Memory B cell (primary cell): ENCODE data around the gene SOX18.
"Not testable (repeated sequence)": the region's sequence is repeated elsewhere in the genome, so short reads cannot be mapped to it uniquely, and the experiment has no call there.

Experiments
- ATAC-seq: fragments of 150-1000 bp; cut with Tn5 transposase; 2 replicates; pipeline ENCODE4 v1.10.0; 2021; ENCODE audit warnings: low read depth, mild to moderate bottlenecking, moderate library complexity
- DNase-seq, 2 donors: peaks; one replicate each; pipeline ENCODE4 v3.0.0; 2022; ENCODE audit warnings: low spot score in 2 of 2
- H3K27ac Mint-ChIP-seq: one replicate; pipeline ENCODE4 v1.8.0; 2022; ENCODE audit warnings: mild to moderate bottlenecking, moderate library complexity, mixed read lengths
- H3K27me3 Mint-ChIP-seq: one replicate; pipeline ENCODE4 v1.8.0; 2022; ENCODE audit warnings: mixed read lengths
- H3K36me3 Mint-ChIP-seq: one replicate; pipeline ENCODE4 v1.8.0; 2022; ENCODE audit warnings: mild to moderate bottlenecking, mixed read lengths
- H3K4me1 Mint-ChIP-seq: one replicate; pipeline ENCODE4 v1.8.0; 2022; ENCODE audit warnings: mixed read lengths
- H3K4me3 Mint-ChIP-seq: one replicate; pipeline ENCODE4 v1.8.0; 2022; ENCODE audit warnings: mild to moderate bottlenecking, moderate library complexity, mixed read lengths
- H3K9me3 Mint-ChIP-seq: one replicate; pipeline ENCODE4 v1.8.0; 2022; ENCODE audit warnings: mixed read lengths

The SOX18 gene

DNA sequence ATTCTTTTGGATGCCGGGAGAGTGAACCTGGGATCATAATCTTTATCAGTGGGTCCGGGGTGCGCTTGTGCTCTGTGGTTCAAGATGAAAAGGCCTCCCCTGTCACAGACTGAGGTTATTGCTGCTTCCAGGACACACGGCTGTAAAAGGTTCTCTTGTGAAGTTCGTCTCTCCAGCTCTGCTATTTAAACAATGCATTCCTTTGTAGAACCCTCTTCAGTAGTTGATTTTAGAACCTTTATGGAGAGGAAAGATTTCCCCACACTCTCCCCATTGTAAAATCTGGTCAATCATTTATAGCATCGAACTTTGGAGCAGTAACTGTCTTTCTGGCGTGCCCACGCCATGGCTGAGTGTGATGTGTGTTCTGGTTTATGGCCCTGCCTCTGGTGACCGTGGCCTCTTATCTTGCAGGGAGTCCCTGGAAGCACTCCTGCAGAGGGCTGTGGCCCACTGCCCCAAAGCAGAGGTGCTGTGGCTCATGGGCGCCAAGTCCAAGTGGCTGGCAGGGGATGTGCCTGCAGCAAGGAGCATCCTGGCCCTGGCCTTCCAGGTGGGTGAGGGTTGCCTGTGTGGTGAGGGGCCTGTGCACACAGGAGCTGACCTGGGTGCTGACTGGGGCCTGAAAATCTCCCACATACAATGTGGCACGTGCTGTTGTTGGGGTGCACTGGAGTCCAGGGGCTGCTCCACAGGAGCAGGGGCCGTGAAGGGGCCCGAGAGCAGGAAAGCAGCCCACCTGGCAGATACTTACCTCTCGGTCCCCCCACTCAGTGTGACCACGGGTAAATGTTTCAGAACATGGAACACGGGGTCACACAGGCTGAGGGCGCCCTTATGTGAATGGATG lies 25.1 kb downstream of the SOX18 start:
- Mint-ChIP-seq H3K36me3 (peaks cover 33% of the 10 kb centered on the region), H3K27me3 (no peaks in the 10 kb centered on the region), H3K27ac (no peak overlapping the region), H3K4me3 (no peak overlapping the region), H3K4me1 (no peaks in the 10 kb centered on the region), H3K9me3 (no peaks in the 10 kb centered on the region)
- DNase-seq (no peak), ATAC-seq (no peak)

DNA sequence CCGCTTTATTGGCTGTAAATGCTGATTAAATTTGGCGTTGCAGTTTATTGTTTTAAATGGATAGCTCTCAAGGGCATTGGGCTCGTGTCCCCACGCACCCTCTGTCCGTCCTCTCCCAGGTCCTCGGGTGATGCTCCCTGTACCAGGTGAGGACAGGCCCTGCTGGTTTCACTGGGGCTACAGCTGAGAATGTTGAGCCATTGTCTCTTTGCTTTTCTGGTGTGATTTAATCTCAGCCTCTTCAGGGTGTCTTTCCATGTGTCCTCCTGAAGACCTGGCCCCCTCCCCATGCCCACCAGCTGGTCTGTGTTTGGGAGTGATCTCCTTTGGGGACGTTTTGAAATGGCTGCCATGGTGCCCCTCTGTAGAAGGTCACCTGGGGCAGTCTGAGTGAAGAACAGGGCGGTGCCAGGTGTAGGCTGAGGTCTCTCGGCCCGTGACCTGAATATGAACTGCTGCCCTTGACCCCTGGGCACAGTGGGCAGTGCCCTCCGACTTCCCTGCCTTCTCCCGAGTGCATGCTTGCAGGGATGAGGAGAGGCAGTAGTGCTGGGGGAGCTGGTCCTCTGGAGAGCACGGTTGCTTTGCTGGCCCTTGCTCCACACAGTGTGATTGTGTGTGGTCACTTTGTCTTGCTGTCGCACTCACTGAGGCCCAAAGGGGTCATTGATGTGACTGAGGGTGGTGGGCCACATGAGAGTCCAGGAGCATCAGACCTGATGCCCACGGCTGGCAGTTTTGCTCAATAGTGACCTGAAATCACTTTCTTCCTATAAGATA lies 25.9 kb downstream of the SOX18 start:
- H3K9me3 Mint-ChIP-seq, result no peaks in the 10 kb centered on the region
- no peak overlapping the region for H3K27ac Mint-ChIP-seq
- peaks cover 34% of the 10 kb centered on the region for H3K36me3 Mint-ChIP-seq
- H3K27me3 Mint-ChIP-seq, result no peaks in the 10 kb centered on the region
- no peaks in the 10 kb centered on the region for H3K4me1 Mint-ChIP-seq
- no peak overlapping the region for H3K4me3 Mint-ChIP-seq
- no peak for DNase-seq
- ATAC-seq, result no peak

DNA sequence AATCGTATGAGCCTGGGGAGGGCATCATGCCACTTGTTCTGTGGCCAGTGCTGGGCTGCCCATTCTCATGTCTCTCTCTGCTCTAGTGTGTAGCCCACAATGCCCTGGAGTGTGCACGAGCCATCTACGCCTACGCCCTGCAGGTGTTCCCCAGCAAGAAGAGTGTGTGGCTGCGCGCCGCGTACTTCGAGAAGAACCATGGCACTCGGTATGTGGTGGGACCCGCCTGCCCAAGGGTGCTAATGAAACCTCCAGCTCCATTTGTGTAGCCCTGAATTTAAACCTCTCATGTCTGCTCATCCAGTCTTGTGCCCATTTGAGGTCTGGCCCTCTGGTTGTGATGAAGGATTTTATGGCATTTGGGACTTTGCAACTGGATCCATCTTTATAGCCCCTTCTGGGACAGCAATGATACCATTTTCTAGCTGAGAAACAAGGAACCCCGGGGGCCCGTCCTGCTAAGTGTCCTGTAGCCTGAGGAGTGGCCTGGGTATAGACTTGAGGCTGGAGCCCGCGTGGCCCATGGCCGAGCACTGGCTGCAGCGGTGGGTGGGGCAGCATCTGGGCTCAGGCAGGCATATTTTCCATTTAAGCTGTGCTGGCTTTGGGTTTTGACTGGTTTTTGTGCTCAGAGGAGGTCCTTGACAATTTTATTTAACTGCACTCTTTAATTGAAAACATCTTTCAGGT lies 26.6 kb downstream of the SOX18 start:
- no peak overlapping the region for H3K27ac Mint-ChIP-seq
- H3K4me3 Mint-ChIP-seq, result no peak overlapping the region
- no peak for DNase-seq
- H3K4me1 Mint-ChIP-seq, result no peaks in the 10 kb centered on the region
- H3K9me3 Mint-ChIP-seq, result no peaks in the 10 kb centered on the region
- peaks cover 38% of the 10 kb centered on the region for H3K36me3 Mint-ChIP-seq
- H3K27me3 Mint-ChIP-seq, result no peaks in the 10 kb centered on the region
- ATAC-seq, result no peak

DNA sequence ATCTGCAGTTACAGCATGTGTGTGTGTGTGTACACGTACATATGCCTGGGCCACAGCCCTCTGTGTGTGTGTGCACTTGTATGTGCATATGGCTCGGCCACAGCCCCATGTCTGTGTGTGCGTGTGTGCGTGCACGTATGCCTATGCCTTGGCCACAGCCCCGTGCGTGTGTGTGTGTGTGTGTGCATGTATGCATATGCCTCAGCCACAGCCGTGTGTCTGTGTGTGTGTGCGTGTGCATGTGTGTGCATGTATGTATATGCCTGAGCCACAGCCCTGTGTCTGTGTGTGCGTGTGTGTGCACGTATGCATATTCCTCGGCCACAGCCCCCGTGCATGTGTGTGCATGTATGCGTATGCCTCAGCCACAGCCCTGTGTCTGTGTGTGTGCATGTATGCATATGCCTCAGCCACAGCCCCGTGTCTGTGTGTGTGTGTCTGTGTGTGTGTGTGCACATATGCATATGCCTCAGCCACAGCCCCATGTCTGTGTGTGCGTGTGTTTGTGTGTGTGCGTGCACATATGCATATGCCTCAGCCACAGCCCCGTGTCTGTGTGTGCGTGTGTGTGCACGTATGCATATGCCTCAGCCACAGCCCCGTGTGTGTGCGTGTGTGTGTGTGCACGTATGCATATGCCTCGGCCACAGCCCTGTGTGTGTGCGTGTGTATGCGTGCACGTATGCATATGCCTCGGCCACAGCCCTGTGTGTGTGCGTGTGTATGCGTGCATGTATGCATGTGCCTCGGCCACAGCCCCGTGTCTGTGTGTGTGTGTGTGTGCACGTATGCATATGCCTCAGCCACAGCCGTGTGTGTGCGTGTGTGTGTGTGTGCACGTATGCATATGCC lies 28.1 kb downstream of the SOX18 start:
- no peaks in the 10 kb centered on the region for H3K9me3 Mint-ChIP-seq
- H3K4me3 Mint-ChIP-seq, result no peak overlapping the region
- ATAC-seq, result no peak
- H3K36me3 Mint-ChIP-seq, result peaks cover 39% of the 10 kb centered on the region
- H3K27me3 Mint-ChIP-seq, result no peaks in the 10 kb centered on the region
- no peaks in the 10 kb centered on the region for H3K4me1 Mint-ChIP-seq
- no peak for DNase-seq
- no peak overlapping the region for H3K27ac Mint-ChIP-seq

DNA sequence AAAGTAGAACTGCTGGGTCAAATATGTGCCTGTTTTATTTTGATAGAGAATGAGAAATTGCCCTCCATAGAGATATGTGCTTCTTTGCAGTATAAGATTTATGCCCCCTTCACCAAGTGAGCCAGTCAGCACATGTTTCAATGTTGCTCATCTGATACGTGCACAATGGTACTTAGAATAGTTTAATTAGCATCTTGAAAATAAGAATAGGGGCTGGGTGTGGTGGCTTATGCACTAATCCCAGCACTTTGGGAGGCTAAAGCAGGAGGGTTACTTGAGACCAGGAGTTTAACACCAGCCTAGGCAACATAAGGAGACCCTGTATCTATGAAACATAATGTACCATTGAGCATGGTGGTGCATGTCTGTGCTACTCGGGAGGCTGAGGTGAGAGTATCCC lies 33.8 kb downstream of the SOX18 start:
- no peak overlapping the region for H3K4me3 Mint-ChIP-seq
- no peaks in the 10 kb centered on the region for H3K27me3 Mint-ChIP-seq
- H3K27ac Mint-ChIP-seq, result no peak overlapping the region
- H3K9me3 Mint-ChIP-seq, result no peaks in the 10 kb centered on the region
- ATAC-seq (no peak), DNase-seq (no peak)
- H3K36me3 Mint-ChIP-seq, result peaks cover 35% of the 10 kb centered on the region
- no peaks in the 10 kb centered on the region for H3K4me1 Mint-ChIP-seq

DNA sequence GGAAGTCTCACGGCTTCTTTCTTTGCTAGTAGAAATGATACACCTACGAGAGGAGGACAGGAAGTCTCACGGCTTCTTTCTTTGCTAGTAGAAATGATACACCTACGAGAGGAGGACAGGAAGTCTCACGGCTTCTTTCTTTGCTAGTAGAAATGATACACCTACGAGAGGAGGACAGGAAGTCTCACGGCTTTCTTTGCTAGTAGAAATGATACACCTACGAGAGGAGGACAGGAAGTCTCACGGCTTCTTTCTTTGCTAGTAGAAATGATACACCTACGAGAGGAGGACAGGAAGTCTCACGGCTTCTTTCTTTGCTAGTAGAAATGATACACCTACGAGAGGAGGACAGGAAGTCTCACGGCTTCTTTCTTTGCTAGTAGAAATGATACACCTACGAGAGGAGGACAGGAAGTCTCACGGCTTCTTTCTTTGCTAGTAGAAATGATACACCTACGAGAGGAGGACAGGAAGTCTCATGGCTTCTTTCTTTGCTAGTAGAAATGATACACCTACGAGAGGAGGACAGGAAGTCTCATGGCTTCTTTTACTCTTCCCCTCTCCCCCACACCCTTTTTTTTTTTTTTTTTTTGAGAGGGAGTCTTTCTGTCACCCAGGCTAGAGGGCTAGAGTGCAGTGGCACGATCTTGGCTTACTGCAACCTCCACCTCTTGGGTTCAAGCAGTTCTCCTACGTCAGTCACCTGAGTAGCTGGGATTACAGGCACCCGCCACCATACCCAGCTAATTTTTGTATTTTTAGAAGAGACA lies 36.9 kb downstream of the SOX18 start:
- DNase-seq, ATAC-seq, H3K27me3 Mint-ChIP-seq, H3K9me3 Mint-ChIP-seq, H3K27ac Mint-ChIP-seq, H3K4me1 Mint-ChIP-seq: not testable (repeated sequence)
- Mint-ChIP-seq H3K4me3 (peak overlapping the region; percentile 21), H3K36me3 (peaks cover 46% of the 10 kb centered on the region)

DNA sequence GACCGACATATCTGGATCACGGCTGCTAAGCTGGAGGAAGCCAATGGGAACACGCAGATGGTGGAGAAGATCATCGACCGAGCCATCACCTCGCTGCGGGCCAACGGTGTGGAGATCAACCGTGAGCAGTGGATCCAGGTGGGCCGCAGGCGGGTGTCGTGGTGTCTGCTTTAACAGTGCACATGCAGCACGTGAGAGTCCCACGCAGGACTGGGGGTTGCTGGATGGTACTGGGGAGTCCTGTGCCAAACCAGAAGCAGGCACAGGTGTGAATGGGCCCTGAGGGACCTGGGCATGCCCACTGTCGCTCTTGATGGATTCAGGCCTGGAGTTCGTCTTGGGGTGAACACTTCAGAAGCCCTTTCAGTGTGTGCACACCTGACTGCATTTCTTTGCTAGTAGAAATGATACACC lies 38.1 kb downstream of the SOX18 start:
- no peaks in the 10 kb centered on the region for H3K27me3 Mint-ChIP-seq
- ATAC-seq (no peak), DNase-seq (no peak)
- no peak overlapping the region for H3K4me3 Mint-ChIP-seq
- H3K36me3 Mint-ChIP-seq, result peaks cover 44% of the 10 kb centered on the region
- no peak overlapping the region for H3K27ac Mint-ChIP-seq
- peaks cover 6% of the 10 kb centered on the region for H3K9me3 Mint-ChIP-seq
- peaks cover 2% of the 10 kb centered on the region for H3K4me1 Mint-ChIP-seq

DNA sequence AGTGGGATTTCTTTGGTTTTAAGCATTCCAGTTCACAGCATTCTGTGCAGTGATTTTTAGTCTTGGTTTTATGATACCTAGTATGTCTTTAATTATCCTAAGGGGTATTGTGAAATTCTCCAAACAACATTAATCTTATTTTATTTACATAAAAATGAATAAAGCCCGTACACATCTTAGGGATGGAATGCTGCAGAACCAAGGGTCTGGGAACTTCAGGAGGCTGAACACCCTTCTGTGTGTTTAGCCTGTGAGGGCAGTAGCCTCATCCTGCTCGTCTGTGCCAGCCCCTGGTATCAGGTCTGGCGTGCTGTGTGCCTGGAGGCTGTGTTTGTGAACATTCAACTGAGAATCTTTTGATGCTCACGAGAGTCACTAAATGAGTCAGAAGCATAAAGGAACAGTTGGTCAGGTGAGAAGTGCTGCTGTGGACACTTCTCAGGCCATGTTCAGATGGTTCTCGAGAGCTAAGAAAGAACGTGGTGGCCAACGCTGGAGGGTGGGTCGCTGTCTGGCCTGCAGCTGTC lies 38.7 kb downstream of the SOX18 start:
- DNase-seq (no peak), ATAC-seq (no peak)
- H3K36me3 Mint-ChIP-seq, result peaks cover 44% of the 10 kb centered on the region
- no peak overlapping the region for H3K27ac Mint-ChIP-seq
- H3K9me3 Mint-ChIP-seq, result peaks cover 6% of the 10 kb centered on the region
- H3K4me1 Mint-ChIP-seq, result peaks cover 2% of the 10 kb centered on the region
- H3K27me3 Mint-ChIP-seq, result no peaks in the 10 kb centered on the region
- no peak overlapping the region for H3K4me3 Mint-ChIP-seq

DNA sequence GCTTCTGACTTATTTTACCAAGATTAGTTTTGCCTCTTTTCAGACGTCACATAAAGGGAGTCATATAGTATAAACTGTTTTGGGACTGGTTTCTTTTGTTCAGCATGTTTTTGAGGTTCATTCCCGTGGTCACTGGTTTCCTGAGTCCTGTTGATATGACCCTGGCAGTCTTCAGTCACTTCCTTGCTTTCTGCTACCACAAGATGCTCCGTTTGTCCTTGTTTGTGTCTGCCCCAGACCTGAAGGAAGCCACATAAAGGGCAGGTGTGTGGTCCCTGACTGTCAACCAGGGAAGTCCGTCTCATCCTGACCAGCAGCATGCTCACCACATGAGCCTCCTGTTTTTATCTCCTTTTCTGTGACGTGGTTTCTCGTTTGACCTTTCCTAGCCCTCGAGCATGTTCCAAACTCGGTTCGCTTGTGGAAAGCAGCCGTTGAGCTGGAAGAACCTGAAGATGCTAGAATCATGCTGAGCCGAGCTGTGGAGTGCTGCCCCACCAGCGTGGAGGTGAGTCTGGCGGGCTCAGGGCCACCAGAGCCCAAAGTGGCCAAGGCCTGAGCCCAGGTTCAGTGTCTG lies 39.5 kb downstream of the SOX18 start:
- Mint-ChIP-seq H3K27me3 (no peaks in the 10 kb centered on the region), H3K4me1 (peaks cover 2% of the 10 kb centered on the region), H3K36me3 (peaks cover 40% of the 10 kb centered on the region), H3K27ac (no peak overlapping the region), H3K9me3 (peaks cover 6% of the 10 kb centered on the region), H3K4me3 (no peak overlapping the region)
- DNase-seq, result no peak
- ATAC-seq, result no peak

DNA sequence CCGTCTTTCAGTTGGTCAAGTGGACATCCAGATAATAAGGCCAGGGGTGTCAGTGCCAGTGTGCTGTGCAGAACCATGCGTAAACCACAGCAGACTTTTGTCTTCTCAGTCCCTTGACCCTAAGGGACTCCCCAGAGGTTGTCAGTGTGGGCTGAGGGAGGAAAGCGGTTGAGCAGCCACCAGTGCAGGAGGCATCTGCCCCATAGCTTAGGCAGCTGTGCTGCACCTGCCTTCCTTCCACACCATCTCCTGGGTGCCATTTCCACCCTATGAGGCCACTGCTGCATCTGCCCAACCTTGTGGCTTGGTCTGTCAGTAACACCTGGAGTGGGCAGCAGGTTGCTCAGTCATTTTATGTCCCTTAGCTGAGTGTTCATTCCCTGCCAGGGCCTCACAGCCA lies 42.5 kb downstream of the SOX18 start:
- peaks cover 6% of the 10 kb centered on the region for H3K9me3 Mint-ChIP-seq
- peaks cover 2% of the 10 kb centered on the region for H3K4me1 Mint-ChIP-seq
- H3K36me3 Mint-ChIP-seq, result peaks cover 34% of the 10 kb centered on the region
- no peak overlapping the region for H3K27ac Mint-ChIP-seq
- no peaks in the 10 kb centered on the region for H3K27me3 Mint-ChIP-seq
- H3K4me3 Mint-ChIP-seq, result no peak overlapping the region
- no peak for ATAC-seq
- no peak for DNase-seq

DNA sequence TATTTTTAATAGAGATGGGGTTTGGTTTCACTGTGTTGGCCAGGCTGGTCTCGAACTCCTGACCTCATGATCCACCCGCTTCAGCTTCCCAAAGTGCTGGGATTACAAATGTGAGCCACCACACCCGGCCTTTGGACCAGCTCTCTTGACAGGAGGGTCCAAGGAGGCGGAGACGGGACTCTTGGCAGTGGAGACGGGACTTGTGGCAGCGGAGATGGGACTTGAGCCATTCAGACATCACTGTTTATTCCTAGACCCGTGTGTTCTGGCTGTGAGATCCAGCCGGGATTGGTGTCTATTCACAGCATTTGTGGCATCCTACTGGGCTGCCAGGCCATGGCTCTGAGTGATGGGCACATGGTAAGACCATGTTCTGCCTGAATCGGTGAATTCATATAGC lies 42.9 kb downstream of the SOX18 start:
- no peak overlapping the region for H3K4me3 Mint-ChIP-seq
- peaks cover 6% of the 10 kb centered on the region for H3K9me3 Mint-ChIP-seq
- peaks cover 2% of the 10 kb centered on the region for H3K4me1 Mint-ChIP-seq
- no peak for ATAC-seq
- H3K27me3 Mint-ChIP-seq, result no peaks in the 10 kb centered on the region
- no peak overlapping the region for H3K27ac Mint-ChIP-seq
- no peak for DNase-seq
- H3K36me3 Mint-ChIP-seq, result peaks cover 35% of the 10 kb centered on the region

DNA sequence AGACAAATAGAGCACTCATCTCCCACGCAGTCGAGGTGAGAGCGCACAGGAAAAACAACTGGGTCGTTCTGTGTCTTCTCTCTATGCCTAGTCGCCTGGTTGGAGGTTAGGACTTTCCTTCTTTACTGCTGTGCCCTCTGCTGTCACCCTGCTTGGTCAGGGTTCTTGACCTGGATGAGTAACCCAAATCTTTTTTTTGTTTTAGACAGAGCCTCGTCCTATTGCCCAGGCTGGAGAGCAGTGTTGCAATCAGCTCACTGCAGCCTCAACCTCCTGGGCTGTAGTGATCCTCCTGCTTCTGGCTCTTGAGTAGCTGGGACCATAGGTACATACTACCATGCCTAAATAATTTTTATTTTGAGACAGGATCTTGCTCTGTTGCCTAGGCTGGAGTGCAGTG lies 44.0 kb downstream of the SOX18 start:
- Mint-ChIP-seq H3K36me3 (peaks cover 34% of the 10 kb centered on the region), H3K9me3 (peaks cover 6% of the 10 kb centered on the region), H3K4me1 (peaks cover 2% of the 10 kb centered on the region), H3K27me3 (no peaks in the 10 kb centered on the region), H3K4me3 (no peak overlapping the region), H3K27ac (no peak overlapping the region)
- no peak for DNase-seq
- no peak for ATAC-seq
